Stimulated activated memory B cell treated with anti-CD40 and anti-IgM and Interleukin-4, amounts not matched to agents 10 μg/mL and 1 μg/mL and 100 μg/mL, for 72 hours (primary cell): ENCODE data around the gene CD28.
"Not testable (repeated sequence)": the region's sequence is repeated elsewhere in the genome, so short reads cannot be mapped to it uniquely, and the experiment has no call there.

ENCODE experiments used
- ATAC-seq: fragments of 150-1000 bp; cut with Tn5 transposase; 2 replicates; pipeline ENCODE4 v1.10.0; 2021
- H3K27ac Mint-ChIP-seq: one replicate; pipeline ENCODE4 v1.8.0; 2022; ENCODE audit warnings: mild to moderate bottlenecking, mixed read lengths
- H3K27me3 Mint-ChIP-seq: one replicate; pipeline ENCODE4 v1.8.0; 2022; ENCODE audit warnings: mixed read lengths
- H3K36me3 Mint-ChIP-seq: one replicate; pipeline ENCODE4 v1.8.0; 2022; ENCODE audit warnings: mixed read lengths
- H3K4me1 Mint-ChIP-seq: one replicate; pipeline ENCODE4 v1.8.0; 2022; ENCODE audit warnings: mixed read lengths
- H3K4me3 Mint-ChIP-seq: one replicate; pipeline ENCODE4 v1.8.0; 2022; ENCODE audit warnings: mild to moderate bottlenecking, moderate library complexity, mixed read lengths
- H3K9me3 Mint-ChIP-seq: one replicate; pipeline ENCODE4 v1.8.0; 2022; ENCODE audit warnings: mixed read lengths

Gene CD28

GRCh38 chr2:203774760-203775159, 68.3 kb downstream of the CD28 start:
- Mint-ChIP-seq H3K9me3 (peaks cover 2% of the 10 kb centered on the region), H3K36me3 (no peaks in the 10 kb centered on the region), H3K27ac (no peak overlapping the region), H3K4me1 (no peaks in the 10 kb centered on the region), H3K27me3 (peaks cover 33% of the 10 kb centered on the region), H3K4me3 (no peak overlapping the region)
- ATAC-seq: no peak

- no peak overlapping the region for H3K27ac Mint-ChIP-seq
These were observed 69.2 kb downstream of the CD28 start for GRCh38 chr2:203775684-203776083.

GRCh38 chr2:203777030-203777429, 70.6 kb downstream of the CD28 start:
- H3K36me3 Mint-ChIP-seq: no peaks in the 10 kb centered on the region
- peaks cover 5% of the 10 kb centered on the region for H3K9me3 Mint-ChIP-seq
- ATAC-seq: no peak
- H3K4me3 Mint-ChIP-seq: no peak overlapping the region
- no peaks in the 10 kb centered on the region for H3K4me1 Mint-ChIP-seq
- no peak overlapping the region for H3K27ac Mint-ChIP-seq
- H3K27me3 Mint-ChIP-seq: peaks cover 33% of the 10 kb centered on the region

More at GRCh38 chr2:203775684-203776083, 69.2 kb downstream of the CD28 start:
- Mint-ChIP-seq H3K27me3 (peaks cover 33% of the 10 kb centered on the region), H3K9me3 (peaks cover 5% of the 10 kb centered on the region), H3K4me3 (no peak overlapping the region), H3K36me3 (no peaks in the 10 kb centered on the region), H3K4me1 (no peaks in the 10 kb centered on the region)
- no peak for ATAC-seq

DNA sequence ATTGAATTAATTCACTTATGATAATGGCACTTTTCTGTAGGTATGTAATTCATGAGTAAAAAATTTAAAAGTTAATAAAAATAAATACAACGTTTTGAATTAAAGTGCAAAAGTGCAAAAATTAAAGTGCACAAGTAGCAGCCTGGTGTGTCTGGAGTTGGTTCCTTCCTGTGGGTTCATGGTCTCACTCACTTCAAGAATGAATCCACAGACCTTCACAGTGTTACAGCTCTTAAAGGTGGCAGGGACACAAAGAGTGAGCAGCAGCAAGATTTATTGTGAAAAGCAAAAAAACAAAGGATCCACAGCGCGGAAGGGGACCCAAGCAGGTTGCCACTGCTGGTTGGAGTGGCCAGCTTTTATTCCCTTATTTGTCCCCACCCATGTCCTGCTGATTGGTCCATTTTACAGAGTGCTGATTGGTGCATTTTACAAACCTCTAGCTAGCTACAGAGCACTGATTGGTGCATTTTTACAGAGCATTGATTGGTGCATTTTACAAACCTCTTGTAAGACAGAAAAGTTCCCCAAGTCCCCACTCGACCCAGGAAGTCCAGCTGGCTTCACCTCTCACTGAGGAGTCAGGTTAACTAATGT, 73.1 kb downstream of the CD28 start:
- H3K4me3 Mint-ChIP-seq, H3K9me3 Mint-ChIP-seq, H3K4me1 Mint-ChIP-seq, ATAC-seq, H3K27ac Mint-ChIP-seq, H3K36me3 Mint-ChIP-seq: not testable (repeated sequence)
- H3K27me3 Mint-ChIP-seq: peaks cover 41% of the 10 kb centered on the region

GRCh38 chr2:203780231-203780630, 73.8 kb downstream of the CD28 start:
- Mint-ChIP-seq H3K9me3 (peaks cover 5% of the 10 kb centered on the region), H3K4me3 (no peak overlapping the region), H3K36me3 (no peaks in the 10 kb centered on the region), H3K4me1 (no peaks in the 10 kb centered on the region), H3K27ac (no peak overlapping the region), H3K27me3 (peaks cover 40% of the 10 kb centered on the region)
- no peak for ATAC-seq

DNA sequence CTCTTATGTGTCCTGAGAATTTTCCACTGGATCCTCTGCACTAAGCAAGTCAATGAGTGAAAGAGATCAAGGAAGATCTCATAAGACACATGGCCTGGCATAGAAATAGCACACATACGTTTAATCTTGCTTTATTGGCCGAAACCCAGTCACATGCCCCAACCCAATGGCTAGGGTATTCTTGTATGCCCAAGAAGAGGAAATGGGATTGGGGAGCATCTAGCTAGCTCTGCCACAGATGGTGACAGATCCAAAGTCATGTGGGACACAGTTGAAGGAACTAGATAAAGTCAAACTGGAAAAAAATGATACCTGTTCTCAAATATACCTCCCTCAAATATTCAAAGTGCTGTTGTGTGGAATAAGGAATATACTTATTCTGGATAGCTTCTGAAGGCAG, 74.7 kb downstream of the CD28 start:
- Mint-ChIP-seq H3K4me1 (no peaks in the 10 kb centered on the region), H3K27ac (no peak overlapping the region), H3K9me3 (peaks cover 5% of the 10 kb centered on the region), H3K27me3 (peaks cover 30% of the 10 kb centered on the region), H3K4me3 (no peak overlapping the region), H3K36me3 (no peaks in the 10 kb centered on the region)
- ATAC-seq: no peak

DNA sequence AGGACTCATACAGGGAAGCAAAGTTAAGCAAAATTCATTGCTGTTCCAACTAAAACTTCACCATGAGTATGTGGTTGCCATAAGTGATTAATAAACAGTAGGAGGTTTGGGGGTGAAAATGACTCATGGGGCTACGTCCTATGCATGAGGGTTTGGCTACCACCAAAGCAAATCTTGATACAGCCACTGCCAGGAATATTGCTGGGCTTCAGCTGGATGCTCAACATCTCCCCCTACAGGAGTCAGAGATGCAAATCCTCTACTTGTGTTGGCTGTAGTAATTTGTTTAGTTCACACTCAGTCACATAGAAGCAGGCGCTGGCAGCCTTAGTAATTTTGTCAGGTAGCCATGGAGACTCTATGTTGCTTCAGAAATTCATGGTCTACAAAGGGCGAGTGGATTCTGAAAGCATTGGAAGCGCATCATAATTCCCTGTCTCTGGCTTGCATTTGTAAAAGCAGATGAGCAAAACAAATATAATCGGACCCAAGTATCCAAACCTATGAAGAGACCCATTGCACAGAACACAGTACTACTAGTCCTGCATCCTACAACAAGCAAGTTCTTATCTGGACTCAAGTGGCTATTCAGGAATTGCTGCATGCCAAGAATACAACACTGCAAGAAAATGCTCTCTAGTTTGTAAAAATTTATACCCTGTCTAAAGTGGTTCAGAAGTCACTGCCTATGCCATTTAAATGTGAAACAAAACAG, 76.0 kb downstream of the CD28 start:
- H3K9me3 Mint-ChIP-seq: peaks cover 5% of the 10 kb centered on the region
- ATAC-seq: no peak
- H3K4me1 Mint-ChIP-seq: no peaks in the 10 kb centered on the region
- no peaks in the 10 kb centered on the region for H3K36me3 Mint-ChIP-seq
- peaks cover 24% of the 10 kb centered on the region for H3K27me3 Mint-ChIP-seq
- H3K27ac Mint-ChIP-seq: no peak overlapping the region
- no peak overlapping the region for H3K4me3 Mint-ChIP-seq

GRCh38 chr2:203783496-203784203, 77.2 kb downstream of the CD28 start:
- no peak overlapping the region for H3K4me3 Mint-ChIP-seq
- ATAC-seq: no peak
- H3K36me3 Mint-ChIP-seq: no peaks in the 10 kb centered on the region
- H3K9me3 Mint-ChIP-seq: peaks cover 5% of the 10 kb centered on the region
- H3K4me1 Mint-ChIP-seq: no peaks in the 10 kb centered on the region
- peaks cover 21% of the 10 kb centered on the region for H3K27me3 Mint-ChIP-seq
- H3K27ac Mint-ChIP-seq: no peak overlapping the region

DNA sequence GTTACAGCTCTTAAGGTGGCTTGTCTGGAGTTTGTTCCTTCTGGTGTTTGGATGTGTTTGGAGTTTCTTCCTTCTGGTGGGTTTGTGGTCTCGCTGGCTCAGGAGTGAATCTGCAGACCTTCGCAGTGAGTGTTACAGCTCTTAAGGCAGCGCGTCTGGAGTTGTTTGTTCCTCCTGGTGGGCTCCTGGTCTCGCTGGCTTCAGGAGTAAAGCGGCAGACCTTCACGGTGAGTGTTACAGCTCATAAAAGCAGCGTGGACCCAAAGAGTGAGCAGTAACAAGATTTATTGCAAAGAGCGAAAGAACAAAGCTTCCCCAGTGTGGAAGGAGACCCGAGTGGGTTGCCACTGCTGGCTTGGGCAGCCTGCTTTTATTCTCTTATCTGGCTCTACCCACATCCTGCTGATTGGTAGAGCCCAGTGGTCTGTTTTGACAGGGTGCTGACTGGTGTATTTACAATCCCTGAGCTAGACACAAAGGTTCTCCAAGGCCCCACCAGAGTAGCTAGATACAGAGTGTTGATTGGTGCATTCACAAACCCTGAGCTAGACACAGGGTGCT, 78.4 kb downstream of the CD28 start:
- H3K27ac Mint-ChIP-seq, H3K9me3 Mint-ChIP-seq, H3K4me1 Mint-ChIP-seq, ATAC-seq, H3K4me3 Mint-ChIP-seq, H3K36me3 Mint-ChIP-seq: not testable (repeated sequence)
- peaks cover 21% of the 10 kb centered on the region for H3K27me3 Mint-ChIP-seq

GRCh38 chr2:203785391-203786110, 79.1 kb downstream of the CD28 start:
- H3K9me3 Mint-ChIP-seq, H3K27ac Mint-ChIP-seq: not testable (repeated sequence)
- H3K27me3 Mint-ChIP-seq: peaks cover 21% of the 10 kb centered on the region

DNA sequence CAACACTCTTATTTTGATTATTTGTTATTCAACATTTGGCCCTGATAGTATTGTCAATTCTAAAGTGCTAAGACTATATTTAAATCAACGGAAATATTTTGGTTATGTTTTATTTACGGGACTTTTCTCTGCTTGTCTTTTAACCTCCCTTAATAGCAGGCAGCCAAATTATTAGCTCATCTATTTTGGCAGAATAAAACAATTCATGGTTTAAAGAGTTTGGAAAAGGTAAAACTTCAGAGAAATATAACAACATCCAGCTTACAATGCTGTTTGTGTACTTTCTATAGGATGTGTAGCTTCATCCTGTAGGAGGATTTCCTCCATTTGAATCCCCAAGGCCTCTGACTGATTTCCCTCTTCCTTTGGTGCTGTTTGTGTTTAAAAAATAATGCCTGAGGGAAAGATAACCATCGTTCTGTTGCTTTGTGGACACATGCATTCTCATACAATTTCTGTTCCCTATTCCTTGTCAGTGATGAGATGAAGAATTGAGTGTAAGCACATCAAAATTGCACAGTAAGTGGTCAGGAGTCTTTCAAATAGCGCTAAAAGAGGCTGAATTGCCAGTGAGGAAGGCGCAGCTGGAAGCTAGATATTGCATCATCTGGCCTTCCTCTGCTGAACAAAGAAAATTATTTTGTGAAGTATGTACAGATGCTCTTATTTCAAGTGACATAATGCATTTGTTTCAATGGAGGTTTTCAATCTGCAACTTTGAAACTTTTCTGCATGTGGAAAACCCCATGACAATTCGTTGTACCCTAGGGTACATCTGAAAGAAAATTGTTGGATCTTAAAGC, 80.3 kb downstream of the CD28 start:
- Mint-ChIP-seq H3K4me3 (no peak overlapping the region), H3K9me3 (no peaks in the 10 kb centered on the region), H3K27ac (no peak overlapping the region), H3K27me3 (peaks cover 31% of the 10 kb centered on the region), H3K4me1 (no peaks in the 10 kb centered on the region), H3K36me3 (no peaks in the 10 kb centered on the region)
- ATAC-seq: no peak

More at GRCh38 chr2:203785391-203786110, 79.1 kb downstream of the CD28 start:
- ATAC-seq, H3K4me3 Mint-ChIP-seq, H3K36me3 Mint-ChIP-seq, H3K4me1 Mint-ChIP-seq: not testable (repeated sequence)

- no peak for ATAC-seq
These were observed 81.5 kb downstream of the CD28 start for GRCh38 chr2:203787979-203788378.

More at GRCh38 chr2:203787979-203788378, 81.5 kb downstream of the CD28 start:
- Mint-ChIP-seq H3K27ac (no peak overlapping the region), H3K27me3 (peaks cover 42% of the 10 kb centered on the region), H3K36me3 (no peaks in the 10 kb centered on the region), H3K4me3 (no peak overlapping the region), H3K9me3 (no peaks in the 10 kb centered on the region), H3K4me1 (no peaks in the 10 kb centered on the region)
